Stimulated activated CD8-positive, alpha-beta memory T cell treated with anti-CD3 and anti-CD28 coated beads, Interleukin-15, amount 100 ng/mL, for 24 hours (primary cell): ENCODE measurements around the gene RBM22.

ENCODE experiments used
- DNase-seq: peaks from one replicate; pipeline ENCODE4 v3.0.0-alpha.2; 2020; ENCODE audit warnings: low read depth

RBM22 gene

GRCh38 chr5:150651924-150652671 is 48.8 kb downstream of the RBM22 start:
- no peak for DNase-seq

GRCh38 chr5:150651382-150651781 is 49.5 kb downstream of the RBM22 start:
- no peak for DNase-seq

- DNase-seq = no peak
These were observed 50.5 kb downstream of the RBM22 start for GRCh38 chr5:150650021-150651006.

GRCh38 chr5:150649108-150650020 is 51.5 kb downstream of the RBM22 start:
- DNase-seq = no peak

GRCh38 chr5:150648294-150649107 is 52.4 kb downstream of the RBM22 start:
- no peak for DNase-seq

GRCh38 chr5:150647275-150648251 is 53.3 kb downstream of the RBM22 start:
- DNase-seq = no peak

GRCh38 chr5:150645070-150645700 is 55.7 kb downstream of the RBM22 start:
- DNase-seq = no peak

- DNase-seq = no peak
These were observed 56.3 kb downstream of the RBM22 start for GRCh38 chr5:150644514-150644913.

- DNase-seq = no peak
These were observed 56.8 kb downstream of the RBM22 start for GRCh38 chr5:150644058-150644457.

GRCh38 chr5:150642991-150643710 is 57.7 kb downstream of the RBM22 start:
- DNase-seq = no peak

GRCh38 chr5:150642567-150642927 is 58.3 kb downstream of the RBM22 start:
- no peak for DNase-seq

- DNase-seq = no peak
These were observed 58.9 kb downstream of the RBM22 start for GRCh38 chr5:150641824-150642566.

- DNase-seq = no peak
These were observed 59.8 kb downstream of the RBM22 start for GRCh38 chr5:150641006-150641570.
